Measurements from ENCODE around the gene CELA3A.
"Not testable (repeated sequence)": the region's sequence is repeated elsewhere in the genome, so short reads cannot be mapped to it uniquely, and the experiment has no call there.

- not testable (repeated sequence) for TF ChIP-seq POLR2A (IDR thresholded peaks at IDR 0.05); CTCF (IDR thresholded peaks at IDR 0.05); POLR2AphosphoS5 (IDR thresholded peaks at IDR 0.05); EP300 (IDR thresholded peaks at IDR 0.05; ENCODE audit: low read depth)
Observed at GRCh38 chr1:22012752-22013151, 11.3 kb downstream of the CELA3A start.
